ENCODE data around the gene HHATL. TPM values are rescaled to one million over a fixed set of nuclear protein-coding genes. Genes with fewer than 3 reads are reported as not detected.

The HHATL gene
- total RNA-seq, 1 experiment from 2014 or later, result not detected

DNA sequence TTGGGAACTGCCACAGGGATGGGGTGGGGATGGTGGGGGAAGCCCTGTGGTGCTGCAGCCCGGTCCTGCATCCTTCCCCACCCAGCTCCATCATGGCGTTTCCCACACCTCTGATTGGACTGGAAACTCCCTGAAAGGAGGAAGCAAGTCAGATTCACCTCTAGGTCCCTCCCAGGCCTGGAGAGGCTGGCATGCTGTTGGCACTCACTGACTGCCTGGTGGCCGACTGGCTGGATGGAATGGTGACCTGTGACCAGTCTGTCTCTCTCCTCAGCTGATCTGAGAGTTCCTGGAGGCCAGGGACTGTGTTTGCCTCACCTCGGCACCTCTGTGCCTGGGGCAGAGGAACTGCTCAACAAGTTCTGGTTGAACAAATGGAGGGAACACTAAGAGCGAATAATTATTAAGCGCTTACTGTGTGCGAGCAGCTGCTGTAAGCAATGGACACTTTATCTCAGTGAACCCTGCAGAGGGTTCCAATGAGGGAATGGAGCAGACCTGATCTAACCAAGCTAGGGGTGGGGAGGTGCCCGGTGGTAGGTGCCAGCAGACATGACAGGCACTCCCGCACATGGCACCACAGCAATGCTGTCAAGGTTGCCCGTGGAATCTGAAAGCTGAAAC, 3.5 kb upstream of the HHATL start:
- no peaks in the 10 kb centered on the region for H3K9me3 ChIP-seq (ENCODE audit: low read length)
- H3K36me3 ChIP-seq (ENCODE audit: insufficient read depth, low read length), result no peaks in the 10 kb centered on the region
- DNase-seq, result no peak
- no peak overlapping the region for H3K9ac ChIP-seq (ENCODE audit: low read length)
- 0 out of 2 replicates have a peak, but pooled peaks cover 4% of the 10 kb centered on the region for H4K20me1 ChIP-seq (ENCODE audit: insufficient read depth, low read depth, low read length)
- H3K4me2 ChIP-seq (ENCODE audit: low read depth, low read length, poor library complexity, severe bottlenecking), result no peak overlapping the region
- no peak overlapping the region for H3K27ac ChIP-seq (ENCODE audit: low read length)
- no peaks in the 10 kb centered on the region for H3K79me2 ChIP-seq (ENCODE audit: low read length)
- no peaks in the 10 kb centered on the region for H3K27me3 ChIP-seq (ENCODE audit: low read length)
- H3K4me1 ChIP-seq (ENCODE audit: low read length), result no peaks in the 10 kb centered on the region
- no peaks in the 10 kb centered on the region for H3K9me2 ChIP-seq (replicated peaks; ENCODE audit: insufficient read depth, low read length)
- no peak overlapping the region for H2AFZ ChIP-seq (ENCODE audit: low read length)
- H3K4me3 ChIP-seq (ENCODE audit: low read length), result no peak overlapping the region

DNA sequence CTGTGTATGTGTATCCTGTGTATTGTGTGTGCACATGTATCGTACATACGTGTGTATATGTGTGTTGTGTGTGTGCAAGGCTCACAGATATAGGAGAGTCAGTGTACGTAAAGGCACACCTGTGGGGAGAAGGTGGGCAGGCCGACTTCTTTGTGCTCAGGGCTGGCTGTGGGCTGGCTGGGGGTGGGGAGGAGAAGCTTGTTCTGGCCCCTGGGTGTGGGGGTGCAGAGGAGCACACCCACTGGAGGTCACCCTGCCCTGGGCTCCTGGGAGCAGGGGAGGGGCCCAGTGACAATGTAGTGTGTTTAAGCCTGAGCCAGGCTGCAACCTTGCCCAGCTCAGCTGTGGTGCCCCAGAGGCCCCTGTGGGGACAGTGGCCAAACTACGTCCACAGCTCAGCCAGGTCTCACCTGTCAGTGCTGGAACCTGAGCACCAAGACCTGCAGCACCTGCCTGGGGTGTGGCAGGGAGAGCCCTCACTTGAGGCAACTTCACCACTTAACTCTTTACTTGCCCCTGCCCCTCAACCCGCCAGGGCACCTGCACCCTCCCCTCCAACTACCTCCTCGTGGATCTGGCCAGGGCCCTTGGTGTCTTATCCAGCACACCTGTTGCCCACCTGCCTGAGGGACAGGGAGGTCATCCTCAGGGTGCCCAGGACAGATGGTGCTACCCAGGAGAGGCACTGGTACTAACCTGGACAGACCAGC, 2.6 kb upstream of the HHATL start:
- H3K4me2 ChIP-seq (ENCODE audit: low read depth, low read length, poor library complexity, severe bottlenecking), result no peak overlapping the region
- no peak overlapping the region for H3K9ac ChIP-seq (ENCODE audit: low read length)
- H2AFZ ChIP-seq (ENCODE audit: low read length), result no peak overlapping the region
- no peaks in the 10 kb centered on the region for H3K79me2 ChIP-seq (ENCODE audit: low read length)
- DNase-seq, result no peak
- 0 out of 2 replicates have a peak, but pooled peaks cover 4% of the 10 kb centered on the region for H4K20me1 ChIP-seq (ENCODE audit: insufficient read depth, low read depth, low read length)
- H3K9me2 ChIP-seq (replicated peaks; ENCODE audit: insufficient read depth, low read length), result no peaks in the 10 kb centered on the region
- H3K27me3 ChIP-seq (ENCODE audit: low read length), result no peaks in the 10 kb centered on the region
- no peaks in the 10 kb centered on the region for H3K36me3 ChIP-seq (ENCODE audit: insufficient read depth, low read length)
- no peaks in the 10 kb centered on the region for H3K9me3 ChIP-seq (ENCODE audit: low read length)
- H3K4me1 ChIP-seq (ENCODE audit: low read length), result no peaks in the 10 kb centered on the region
- H3K4me3 ChIP-seq (ENCODE audit: low read length), result no peak overlapping the region
- H3K27ac ChIP-seq (ENCODE audit: low read length), result no peak overlapping the region

DNA sequence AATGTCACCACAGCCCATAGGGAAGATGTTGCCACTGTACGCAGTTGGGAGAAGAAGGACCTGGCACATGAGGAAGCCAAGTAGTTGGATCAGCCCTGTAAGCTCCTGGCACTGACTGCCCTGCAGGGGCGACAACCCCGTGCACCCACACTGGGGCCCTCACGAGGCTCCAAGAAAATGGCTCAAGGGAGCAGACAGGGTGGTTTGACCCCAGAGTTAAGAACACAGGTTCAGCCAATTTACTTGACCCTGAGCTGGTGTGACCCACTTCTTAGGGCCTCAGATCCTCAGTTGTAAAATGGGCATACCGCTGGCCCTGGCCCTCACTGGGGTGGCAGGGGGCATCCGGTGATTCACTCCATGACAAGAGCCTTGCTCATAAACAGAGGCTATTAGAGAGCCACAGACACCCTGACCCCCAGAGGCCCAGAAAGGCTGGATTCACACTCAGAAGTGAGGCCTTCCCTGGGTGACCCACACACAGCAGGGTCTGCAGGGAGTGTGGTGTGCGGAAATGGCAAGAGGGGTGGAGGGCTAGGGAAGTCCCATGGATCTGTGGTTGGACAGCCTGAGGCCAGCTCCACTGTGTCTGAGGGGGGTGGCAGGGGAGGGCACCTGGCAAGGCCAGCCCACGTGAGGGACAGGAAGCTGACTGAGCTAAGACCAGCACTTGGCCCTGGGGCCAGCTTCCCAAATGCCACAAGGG, 1.7 kb upstream of the HHATL start:
- Histone ChIP-seq H3K4me3 (ENCODE audit: low read length) (no peak overlapping the region), H3K9me2 (replicated peaks; ENCODE audit: insufficient read depth, low read length) (no peaks in the 10 kb centered on the region), H3K4me1 (ENCODE audit: low read length) (peaks cover 6% of the 10 kb centered on the region; the same call in 1 of the 2 replicates), H3K27ac (ENCODE audit: low read length) (no peak overlapping the region), H4K20me1 (ENCODE audit: insufficient read depth, low read depth, low read length) (0 out of 2 replicates have a peak, but pooled peaks cover 4% of the 10 kb centered on the region), H3K4me2 (ENCODE audit: low read depth, low read length, poor library complexity, severe bottlenecking) (no peak overlapping the region), H3K27me3 (ENCODE audit: low read length) (no peaks in the 10 kb centered on the region), H3K79me2 (ENCODE audit: low read length) (no peaks in the 10 kb centered on the region), H3K36me3 (ENCODE audit: insufficient read depth, low read length) (no peaks in the 10 kb centered on the region), H3K9me3 (ENCODE audit: low read length) (no peaks in the 10 kb centered on the region), H2AFZ (ENCODE audit: low read length) (no peak overlapping the region), H3K9ac (ENCODE audit: low read length) (no peak overlapping the region)
- no peak for DNase-seq

DNA sequence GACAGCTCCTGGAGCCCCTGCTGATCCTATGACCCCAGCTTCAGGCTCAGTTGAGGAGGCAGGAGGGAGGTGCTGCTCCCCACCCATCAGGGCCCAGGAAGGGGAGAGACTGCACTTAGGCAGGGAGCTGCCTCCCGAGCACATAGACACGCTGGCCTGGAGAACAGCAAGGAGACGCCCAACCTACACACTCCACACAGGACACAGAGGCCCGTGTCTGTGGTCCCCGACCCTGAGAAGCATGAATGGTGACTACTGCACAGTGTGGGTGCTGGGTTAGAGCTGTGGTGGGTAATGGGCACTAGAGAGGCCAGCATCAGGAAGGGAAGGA, 1.1 kb upstream of the HHATL start:
- H3K9me3 ChIP-seq (ENCODE audit: low read length), result no peaks in the 10 kb centered on the region
- no peak overlapping the region for H3K4me2 ChIP-seq (ENCODE audit: low read depth, low read length, poor library complexity, severe bottlenecking)
- H3K4me3 ChIP-seq (ENCODE audit: low read length), result no peak overlapping the region
- no peaks in the 10 kb centered on the region for H3K9me2 ChIP-seq (replicated peaks; ENCODE audit: insufficient read depth, low read length)
- H4K20me1 ChIP-seq (ENCODE audit: insufficient read depth, low read depth, low read length), result 0 out of 2 replicates have a peak, but pooled peaks cover 4% of the 10 kb centered on the region
- no peaks in the 10 kb centered on the region for H3K36me3 ChIP-seq (ENCODE audit: insufficient read depth, low read length)
- no peaks in the 10 kb centered on the region for H3K79me2 ChIP-seq (ENCODE audit: low read length)
- H3K9ac ChIP-seq (ENCODE audit: low read length), result no peak overlapping the region
- H3K27ac ChIP-seq (ENCODE audit: low read length), result no peak overlapping the region
- peaks cover 7% of the 10 kb centered on the region; the same call in 1 of the 2 replicates for H3K4me1 ChIP-seq (ENCODE audit: low read length)
- H2AFZ ChIP-seq (ENCODE audit: low read length), result no peak overlapping the region
- no peak for DNase-seq
- no peaks in the 10 kb centered on the region for H3K27me3 ChIP-seq (ENCODE audit: low read length)

DNA sequence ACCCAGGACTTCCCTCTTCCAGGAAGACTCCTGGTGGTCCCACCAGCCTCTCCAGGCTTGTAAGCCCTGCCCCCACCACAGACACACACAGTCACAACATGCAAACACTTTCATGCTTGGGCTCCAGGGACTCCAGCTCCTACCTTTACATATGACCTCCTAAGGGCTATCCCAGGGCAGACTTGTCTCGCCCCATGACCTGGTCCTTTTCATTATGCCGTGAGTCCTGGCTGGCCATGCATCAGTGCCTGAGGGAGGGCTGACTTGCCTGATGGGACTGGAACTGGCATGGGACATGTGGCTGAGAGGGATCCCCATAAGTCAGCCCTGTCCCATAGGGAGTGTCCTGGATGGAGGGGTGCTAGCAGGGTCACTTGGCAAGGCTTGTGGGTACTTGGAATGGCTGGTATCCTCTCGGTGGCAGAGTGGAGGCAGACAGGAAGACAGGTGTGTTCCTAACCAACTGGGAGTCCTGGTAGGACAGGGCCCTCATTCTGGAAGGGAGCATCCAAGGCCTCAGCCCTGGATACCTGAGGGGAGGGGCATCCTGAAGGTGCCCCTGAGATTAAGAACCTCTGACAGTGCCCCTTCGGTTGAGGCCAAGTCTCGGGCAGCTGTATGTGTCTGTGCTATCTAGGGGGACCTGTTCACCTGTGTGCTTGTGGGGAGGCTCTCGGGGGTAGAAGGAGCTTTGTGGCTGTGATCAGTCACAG, 540 bp upstream of the HHATL start:
- Histone ChIP-seq H2AFZ (ENCODE audit: low read length) (no peak overlapping the region), H3K79me2 (ENCODE audit: low read length) (no peaks in the 10 kb centered on the region), H3K9me3 (ENCODE audit: low read length) (no peaks in the 10 kb centered on the region), H4K20me1 (ENCODE audit: insufficient read depth, low read depth, low read length) (0 out of 2 replicates have a peak, but pooled peaks cover 4% of the 10 kb centered on the region), H3K9ac (ENCODE audit: low read length) (no peak overlapping the region), H3K4me2 (ENCODE audit: low read depth, low read length, poor library complexity, severe bottlenecking) (no peak overlapping the region), H3K4me1 (ENCODE audit: low read length) (peaks cover 7% of the 10 kb centered on the region; the same call in 1 of the 2 replicates), H3K27ac (ENCODE audit: low read length) (no peak overlapping the region), H3K9me2 (replicated peaks; ENCODE audit: insufficient read depth, low read length) (no peaks in the 10 kb centered on the region), H3K4me3 (ENCODE audit: low read length) (no peak overlapping the region), H3K36me3 (ENCODE audit: insufficient read depth, low read length) (no peaks in the 10 kb centered on the region), H3K27me3 (ENCODE audit: low read length) (no peaks in the 10 kb centered on the region)
- DNase-seq, result no peak

DNA sequence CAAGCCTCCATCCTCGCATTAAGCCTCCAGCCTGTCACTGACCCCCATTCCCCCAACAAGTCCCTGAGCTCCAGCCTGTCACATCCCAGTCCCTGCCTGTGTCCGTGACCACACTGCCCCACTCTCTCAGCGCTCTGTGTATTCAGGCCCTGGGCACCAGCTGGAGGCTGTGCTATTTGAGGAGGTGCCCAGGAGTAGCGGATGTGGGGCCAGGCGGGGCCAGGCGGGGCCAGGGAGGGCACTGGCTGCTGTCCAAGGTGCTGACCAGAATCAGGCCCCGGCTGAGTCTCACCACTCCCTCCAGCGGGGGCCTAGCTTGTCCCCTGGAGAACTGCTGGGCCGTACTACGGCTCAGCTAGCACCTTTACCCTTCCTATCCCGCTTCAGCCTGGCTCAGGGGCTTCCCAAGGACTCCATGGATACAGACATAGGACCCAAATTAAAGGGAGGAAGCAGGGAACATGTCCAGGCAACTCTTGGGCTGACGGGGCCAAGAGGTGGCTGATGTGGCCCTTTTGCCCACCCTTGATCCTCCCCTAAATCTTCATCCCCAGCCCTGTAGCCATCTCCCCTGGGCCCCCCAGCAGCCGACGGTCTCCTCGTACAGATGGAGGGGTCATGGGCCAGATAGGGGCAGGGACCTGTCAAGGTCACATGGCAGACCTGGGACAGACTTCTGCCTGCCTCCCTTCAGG, 1.1 kb downstream of the HHATL start:
- DNase-seq, result peak; percentile 84

DNA sequence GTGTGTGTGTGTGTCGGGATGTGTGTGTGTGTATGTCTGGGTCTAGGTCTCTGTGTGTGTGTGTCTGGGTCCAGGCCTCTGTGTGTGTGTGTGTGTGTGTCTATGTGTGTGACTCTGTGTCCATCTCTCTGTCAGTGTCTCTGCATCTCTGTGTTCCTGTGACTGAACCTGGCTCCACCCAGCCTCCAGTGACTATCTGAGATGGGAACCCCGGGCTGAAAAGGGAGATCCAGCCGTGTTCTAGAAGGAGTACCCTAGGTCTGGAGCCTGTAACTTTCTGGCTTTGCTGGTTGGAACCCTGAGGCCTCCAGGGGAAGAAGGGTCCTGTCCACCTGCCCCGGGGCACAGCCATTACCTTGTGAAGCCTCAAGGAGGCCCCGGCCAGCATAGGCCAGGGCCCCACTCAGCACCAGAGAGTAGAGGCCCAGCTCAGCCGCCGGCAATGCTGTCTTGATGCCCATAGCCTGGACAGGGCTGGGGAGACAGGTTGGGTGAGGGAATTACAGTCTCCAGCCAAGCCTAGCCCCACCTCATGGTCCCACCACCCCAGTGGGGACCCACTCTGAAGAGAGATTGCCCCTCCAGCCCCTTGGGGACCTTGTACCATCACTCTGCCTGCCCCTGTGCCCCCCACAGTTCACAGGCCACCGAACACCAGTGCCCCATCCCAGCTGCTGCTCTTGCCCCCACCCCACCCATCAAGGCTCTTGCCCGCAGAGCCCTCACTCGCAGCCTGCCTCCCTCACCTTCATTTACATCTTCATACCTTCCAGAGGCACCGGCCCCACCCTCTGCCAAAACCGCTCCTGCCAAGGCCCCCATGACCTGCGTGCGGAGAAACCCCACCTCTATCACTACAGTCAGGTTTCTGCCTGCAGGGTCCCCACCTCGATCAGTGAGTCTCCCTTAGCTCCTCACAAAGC, 2.0 kb downstream of the HHATL start:
- no peaks in the 10 kb centered on the region for H3K9me3 ChIP-seq (ENCODE audit: low read length)
- no peak for DNase-seq
- no peak overlapping the region for H3K9ac ChIP-seq (ENCODE audit: low read length)
- no peaks in the 10 kb centered on the region for H3K79me2 ChIP-seq (ENCODE audit: low read length)
- H4K20me1 ChIP-seq (ENCODE audit: insufficient read depth, low read depth, low read length), result 0 out of 2 replicates have a peak, but pooled peaks cover 4% of the 10 kb centered on the region
- H3K4me3 ChIP-seq (ENCODE audit: low read length), result no peak overlapping the region
- H3K27me3 ChIP-seq (ENCODE audit: low read length), result no peaks in the 10 kb centered on the region
- peaks cover 7% of the 10 kb centered on the region; the same call in 1 of the 2 replicates for H3K4me1 ChIP-seq (ENCODE audit: low read length)
- H3K4me2 ChIP-seq (ENCODE audit: low read depth, low read length, poor library complexity, severe bottlenecking), result no peak overlapping the region
- H3K9me2 ChIP-seq (replicated peaks; ENCODE audit: insufficient read depth, low read length), result no peaks in the 10 kb centered on the region
- H3K27ac ChIP-seq (ENCODE audit: low read length), result no peak overlapping the region
- no peaks in the 10 kb centered on the region for H3K36me3 ChIP-seq (ENCODE audit: insufficient read depth, low read length)
- H2AFZ ChIP-seq (ENCODE audit: low read length), result no peak overlapping the region

More for the DNA sequence above, 1.1 kb downstream of the HHATL start:
- Histone ChIP-seq H3K4me3 (ENCODE audit: low read length) (no peak overlapping the region), H3K9me3 (ENCODE audit: low read length) (no peaks in the 10 kb centered on the region), H3K9ac (ENCODE audit: low read length) (no peak overlapping the region), H3K79me2 (ENCODE audit: low read length) (no peaks in the 10 kb centered on the region), H4K20me1 (ENCODE audit: insufficient read depth, low read depth, low read length) (0 out of 2 replicates have a peak, but pooled peaks cover 4% of the 10 kb centered on the region), H3K27ac (ENCODE audit: low read length) (no peak overlapping the region), H3K4me1 (ENCODE audit: low read length) (peaks cover 7% of the 10 kb centered on the region; the same call in 1 of the 2 replicates), H3K27me3 (ENCODE audit: low read length) (no peaks in the 10 kb centered on the region), H3K36me3 (ENCODE audit: insufficient read depth, low read length) (no peaks in the 10 kb centered on the region), H3K4me2 (ENCODE audit: low read depth, low read length, poor library complexity, severe bottlenecking) (no peak overlapping the region), H3K9me2 (replicated peaks; ENCODE audit: insufficient read depth, low read length) (no peaks in the 10 kb centered on the region), H2AFZ (ENCODE audit: low read length) (no peak overlapping the region)

All from Karpas-422 (cell line).